Fibroblast of lung (primary cell): ENCODE data around the gene SMIM5.

Experiments
- CTCF ChIP-seq, 2 donors: IDR thresholded peaks in 1 of 2; conservative IDR thresholded peaks in 1 of 2; 1 replicate in 1 of 2; 2 replicates in 1 of 2; pipeline ENCODE4 v1.5.1; 2011 to 2012; ENCODE audit warnings: low read length in 2 of 2, control low read depth in 1 of 2, inconsistent platforms in 1 of 2, low read depth in 1 of 2, mild to moderate bottlenecking in 1 of 2
- EZH2 ChIP-seq: IDR thresholded peaks from 2 replicates; pipeline ENCODE4 v1.5.1; 2012; ENCODE audit warnings: low read length, control low read depth, mild to moderate bottlenecking; ENCODE audit errors: missing control alignments

GRCh38 chr17:75612906-75613626, 20.2 kb upstream of the SMIM5 start:
- TF ChIP-seq EZH2 (no peak), CTCF (conservative IDR thresholded peaks at IDR 0.05 in 1 of 2, IDR thresholded peaks at IDR 0.05 in 1 of 2; ENCODE audit: low read depth in 1 of 2, low read length in 2 of 2) (no peak)
